ENCODE measurements around the gene RGN.
"Not testable (repeated sequence)": the region's sequence is repeated elsewhere in the genome, so short reads cannot be mapped to it uniquely, and the experiment has no call there.

RGN gene

GRCh38 chrX:47124466-47124865, 46.2 kb downstream of the RGN start:
- DNase-seq: not testable (repeated sequence)

- DNase-seq: peak; percentile 53 to 79 (median 68)
Observed at GRCh38 chrX:47129157-47129898, 51.1 kb downstream of the RGN start.

GRCh38 chrX:47129899-47130358, 51.7 kb downstream of the RGN start:
- no peak for DNase-seq

GRCh38 chrX:47133493-47133892, 55.2 kb downstream of the RGN start:
- no peak for DNase-seq

GRCh38 chrX:47135650-47136049, 57.4 kb downstream of the RGN start:
- DNase-seq: not testable (repeated sequence)

- no peak for DNase-seq
Observed at GRCh38 chrX:47138171-47138570, 59.9 kb downstream of the RGN start.

Measured in activated CD4-positive, CD25-positive, alpha-beta regulatory T cell (primary cell).